Karpas-422 (cell line): ENCODE results near the gene TLL2. TPM values are rescaled to one million over a fixed set of nuclear protein-coding genes. Genes with fewer than 3 reads are reported as not detected.
A peak's percentile ranks its signal among the peaks of the same experiment; 100 is the strongest.

Experiments used
- DNase-seq: peaks from one replicate; pipeline ENCODE4 v3.0.0-alpha.2; 2015
- H2AFZ ChIP-seq: fragments of 200-600 bp; sonication (generic); 2 replicates; pipeline ENCODE4 v1.6.1; 2014; ENCODE audit warnings: antibody characterized with exemption, low read length, mixed read lengths
- H3K27ac ChIP-seq: fragments of 200-600 bp; sonication (generic); 2 replicates; pipeline ENCODE4 v1.5.1; 2014; ENCODE audit warnings: mild to moderate bottlenecking, low read length, moderate library complexity
- H3K27me3 ChIP-seq: fragments of 200-600 bp; sonication (generic); 2 replicates; pipeline ENCODE4 v1.6.1; 2014; ENCODE audit warnings: low read length, mixed read lengths
- H3K36me3 ChIP-seq: fragments of 200-600 bp; sonication (generic); 2 replicates; pipeline ENCODE4 v1.6.1; 2014; ENCODE audit warnings: low read length, mixed read lengths; ENCODE audit not compliant: insufficient read depth
- H3K4me1 ChIP-seq: fragments of 200-600 bp; sonication (generic); 2 replicates; pipeline ENCODE4 v1.6.1; 2014; ENCODE audit warnings: mild to moderate bottlenecking, low read length, mixed read lengths
- H3K4me2 ChIP-seq: fragments of 200-600 bp; sonication (generic); 2 replicates; pipeline ENCODE4 v1.6.1; 2014; ENCODE audit warnings: low read length, low read depth, mild to moderate bottlenecking; ENCODE audit not compliant: poor library complexity, severe bottlenecking
- H3K4me3 ChIP-seq: fragments of 200-600 bp; sonication (generic); 2 replicates; pipeline ENCODE4 v1.5.1; 2014; ENCODE audit warnings: mild to moderate bottlenecking, antibody characterized with exemption, low read length, mixed read lengths
- H3K79me2 ChIP-seq: fragments of 200-600 bp; sonication (generic); 2 replicates; pipeline ENCODE4 v1.6.1; 2014; ENCODE audit warnings: mild to moderate bottlenecking, low read length, mixed read lengths
- H3K9ac ChIP-seq: fragments of 200-600 bp; sonication (generic); 2 replicates; pipeline ENCODE4 v1.6.0; 2014; ENCODE audit warnings: low read length
- H3K9me2 ChIP-seq: fragments of 200-600 bp; sonication (generic), shearing (Covaris generic); replicated peaks from 2 replicates; pipeline ENCODE4 v1.6.0; 2014; ENCODE audit warnings: mild to moderate bottlenecking, low read length, moderate library complexity; ENCODE audit not compliant: insufficient read depth
- H3K9me3 ChIP-seq: fragments of 300-700, 200-600 bp; sonication (generic); 2 replicates; pipeline ENCODE4 v1.6.1; 2014; ENCODE audit warnings: low read length, mixed read lengths
- H4K20me1 ChIP-seq: fragments of 200-600 bp; sonication (generic); 2 replicates; pipeline ENCODE4 v1.6.1; 2014; ENCODE audit warnings: mild to moderate bottlenecking, antibody characterized with exemption, low read length, low read depth; ENCODE audit not compliant: insufficient read depth
- total RNA-seq: library from RNA; depleted of rRNA; stranded (reverse); fragments of >200 nt; shearing (Covaris generic); gene quantifications from 2 replicates; pipeline ENCODE4 v1.2.3, GENCODE V29; 2014; ENCODE audit warnings: low replicate concordance

TLL2 gene
- total RNA-seq, 1 experiment from 2014 or later = not detected

- Histone ChIP-seq H3K4me3 (peak overlapping the region; percentile 69), H3K27me3 (no peaks in the 10 kb centered on the region), H3K27ac (no peak overlapping the region), H2AFZ (no peak overlapping the region), H4K20me1 (peaks cover 17% of the 10 kb centered on the region; the same call in 1 of the 2 replicates), H3K9me2 (no peaks in the 10 kb centered on the region), H3K4me1 (peaks cover 21% of the 10 kb centered on the region), H3K79me2 (no peaks in the 10 kb centered on the region), H3K9ac (peak overlapping the region; percentile 62), H3K9me3 (no peaks in the 10 kb centered on the region), H3K4me2 (peak overlapping the region; percentile 87), H3K36me3 (no peaks in the 10 kb centered on the region)
- peak; percentile 63 for DNase-seq
Observed at GRCh38 chr10:96513305-96513697, 425 bp downstream of the TLL2 start.

- no peaks in the 10 kb centered on the region for H3K9me3 ChIP-seq
- no peaks in the 10 kb centered on the region for H3K79me2 ChIP-seq
- H3K27me3 ChIP-seq = no peaks in the 10 kb centered on the region
- H3K4me3 ChIP-seq = peak overlapping the region; percentile 69
- no peaks in the 10 kb centered on the region for H3K36me3 ChIP-seq
- peaks cover 21% of the 10 kb centered on the region for H3K4me1 ChIP-seq
- peaks cover 17% of the 10 kb centered on the region; the same call in 1 of the 2 replicates for H4K20me1 ChIP-seq
- no peak for DNase-seq
- peak overlapping the region; percentile 62 for H3K9ac ChIP-seq
- no peak overlapping the region for H2AFZ ChIP-seq
- H3K9me2 ChIP-seq = no peaks in the 10 kb centered on the region
- H3K27ac ChIP-seq = no peak overlapping the region
- H3K4me2 ChIP-seq = peak overlapping the region; percentile 87
Observed at GRCh38 chr10:96512524-96513304, 1.0 kb downstream of the TLL2 start.

GRCh38 chr10:96511044-96511945 lies 2.4 kb downstream of the TLL2 start:
- H3K4me1 ChIP-seq = peaks cover 21% of the 10 kb centered on the region
- H3K27ac ChIP-seq = no peak overlapping the region
- H3K4me3 ChIP-seq = no peak overlapping the region
- H2AFZ ChIP-seq = no peak overlapping the region
- no peaks in the 10 kb centered on the region for H3K36me3 ChIP-seq
- no peaks in the 10 kb centered on the region for H3K27me3 ChIP-seq
- H3K9me2 ChIP-seq = no peaks in the 10 kb centered on the region
- peak; percentile 58 for DNase-seq
- no peaks in the 10 kb centered on the region for H3K79me2 ChIP-seq
- no peak overlapping the region for H3K9ac ChIP-seq
- no peaks in the 10 kb centered on the region for H3K9me3 ChIP-seq
- H3K4me2 ChIP-seq = no peak overlapping the region
- H4K20me1 ChIP-seq = peaks cover 17% of the 10 kb centered on the region; the same call in 1 of the 2 replicates

GRCh38 chr10:96509017-96509641 lies 4.6 kb downstream of the TLL2 start:
- no peak overlapping the region for H3K27ac ChIP-seq
- H3K27me3 ChIP-seq = no peaks in the 10 kb centered on the region
- peaks cover 17% of the 10 kb centered on the region; the same call in 1 of the 2 replicates for H4K20me1 ChIP-seq
- H3K4me2 ChIP-seq = no peak overlapping the region
- no peak overlapping the region for H3K4me3 ChIP-seq
- H3K9me3 ChIP-seq = no peaks in the 10 kb centered on the region
- no peaks in the 10 kb centered on the region for H3K79me2 ChIP-seq
- no peaks in the 10 kb centered on the region for H3K9me2 ChIP-seq
- H3K36me3 ChIP-seq = no peaks in the 10 kb centered on the region
- no peak overlapping the region for H3K9ac ChIP-seq
- no peak overlapping the region for H2AFZ ChIP-seq
- DNase-seq = no peak
- H3K4me1 ChIP-seq = peaks cover 17% of the 10 kb centered on the region

GRCh38 chr10:96507044-96507443 lies 6.7 kb downstream of the TLL2 start:
- Histone ChIP-seq H3K36me3 (no peaks in the 10 kb centered on the region), H3K27me3 (no peaks in the 10 kb centered on the region)

GRCh38 chr10:96505150-96506136 lies 8.3 kb downstream of the TLL2 start:
- no peak for DNase-seq
- H2AFZ ChIP-seq = no peak overlapping the region
- H3K4me3 ChIP-seq = no peak overlapping the region
- H3K27ac ChIP-seq = no peak overlapping the region
- H3K79me2 ChIP-seq = no peaks in the 10 kb centered on the region
- H4K20me1 ChIP-seq = no peaks in the 10 kb centered on the region
- H3K4me1 ChIP-seq = no peaks in the 10 kb centered on the region
- H3K9me3 ChIP-seq = no peaks in the 10 kb centered on the region
- no peaks in the 10 kb centered on the region for H3K36me3 ChIP-seq
- H3K9me2 ChIP-seq = no peaks in the 10 kb centered on the region
- H3K4me2 ChIP-seq = no peak overlapping the region
- no peaks in the 10 kb centered on the region for H3K27me3 ChIP-seq
- no peak overlapping the region for H3K9ac ChIP-seq

More at GRCh38 chr10:96507044-96507443, 6.7 kb downstream of the TLL2 start:
- H3K4me3 ChIP-seq = no peak overlapping the region
- H3K27ac ChIP-seq = no peak overlapping the region
- H3K4me2 ChIP-seq = no peak overlapping the region
- no peaks in the 10 kb centered on the region for H3K4me1 ChIP-seq
- H3K9me3 ChIP-seq = no peaks in the 10 kb centered on the region
- H3K9ac ChIP-seq = no peak overlapping the region
- no peaks in the 10 kb centered on the region for H3K79me2 ChIP-seq
- H3K9me2 ChIP-seq = no peaks in the 10 kb centered on the region
- no peak for DNase-seq
- H4K20me1 ChIP-seq = peaks cover 13% of the 10 kb centered on the region; the same call in 1 of the 2 replicates
- no peak overlapping the region for H2AFZ ChIP-seq

- no peaks in the 10 kb centered on the region for H3K27me3 ChIP-seq
- H3K9me3 ChIP-seq = no peaks in the 10 kb centered on the region
- H4K20me1 ChIP-seq = no peaks in the 10 kb centered on the region
- no peaks in the 10 kb centered on the region for H3K79me2 ChIP-seq
- no peak overlapping the region for H2AFZ ChIP-seq
- H3K4me2 ChIP-seq = no peak overlapping the region
- H3K9ac ChIP-seq = no peak overlapping the region
- H3K9me2 ChIP-seq = no peaks in the 10 kb centered on the region
- H3K4me1 ChIP-seq = no peaks in the 10 kb centered on the region
- H3K27ac ChIP-seq = no peak overlapping the region
- no peaks in the 10 kb centered on the region for H3K36me3 ChIP-seq
- DNase-seq = no peak
- H3K4me3 ChIP-seq = no peak overlapping the region
Observed at GRCh38 chr10:96502561-96503282, 11.0 kb downstream of the TLL2 start.
